ENCODE results near the gene RAD51B.

GRCh38 chr14:68662392-68662791 is 842.8 kb downstream of the RAD51B start:
- no peak for TF ChIP-seq ZNF585B (tag by site-specific recombination; IDR thresholded peaks at IDR 0.05)
- TF ChIP-seq, protein P1, sequence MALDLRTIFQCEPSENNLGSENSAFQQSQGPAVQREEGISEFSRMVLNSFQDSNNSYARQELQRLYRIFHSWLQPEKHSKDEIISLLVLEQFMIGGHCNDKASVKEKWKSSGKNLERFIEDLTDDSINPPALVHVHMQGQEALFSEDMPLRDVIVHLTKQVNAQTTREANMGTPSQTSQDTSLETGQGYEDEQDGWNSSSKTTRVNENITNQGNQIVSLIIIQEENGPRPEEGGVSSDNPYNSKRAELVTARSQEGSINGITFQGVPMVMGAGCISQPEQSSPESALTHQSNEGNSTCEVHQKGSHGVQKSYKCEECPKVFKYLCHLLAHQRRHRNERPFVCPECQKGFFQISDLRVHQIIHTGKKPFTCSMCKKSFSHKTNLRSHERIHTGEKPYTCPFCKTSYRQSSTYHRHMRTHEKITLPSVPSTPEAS (tag by site-specific recombination; IDR thresholded peaks at IDR 0.05): no peak
- TF ChIP-seq GLI4 (tag by site-specific recombination; IDR thresholded peaks at IDR 0.05): no peak
- no peak for TF ChIP-seq CTCF (tag by site-specific recombination; IDR thresholded peaks at IDR 0.05)
- no peak for TF ChIP-seq ZNF175 (tag by site-specific recombination; IDR thresholded peaks at IDR 0.05)
- TF ChIP-seq ZNF274 (IDR thresholded peaks at IDR 0.05; ENCODE audit: low read length): no peak
- TF ChIP-seq ZNF274 (tag by site-specific recombination; IDR thresholded peaks at IDR 0.05; ENCODE audit: borderline replicate concordance): no peak
- TF ChIP-seq, protein P2, sequence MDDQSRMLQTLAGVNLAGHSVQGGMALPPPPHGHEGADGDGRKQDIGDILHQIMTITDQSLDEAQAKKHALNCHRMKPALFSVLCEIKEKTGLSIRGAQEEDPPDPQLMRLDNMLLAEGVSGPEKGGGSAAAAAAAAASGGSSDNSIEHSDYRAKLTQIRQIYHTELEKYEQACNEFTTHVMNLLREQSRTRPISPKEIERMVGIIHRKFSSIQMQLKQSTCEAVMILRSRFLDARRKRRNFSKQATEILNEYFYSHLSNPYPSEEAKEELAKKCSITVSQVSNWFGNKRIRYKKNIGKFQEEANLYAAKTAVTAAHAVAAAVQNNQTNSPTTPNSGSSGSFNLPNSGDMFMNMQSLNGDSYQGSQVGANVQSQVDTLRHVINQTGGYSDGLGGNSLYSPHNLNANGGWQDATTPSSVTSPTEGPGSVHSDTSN (CRISPR knock-in tag; IDR thresholded peaks at IDR 0.05): no peak
- no peak for TF ChIP-seq PRDM1 (tag by site-specific recombination; IDR thresholded peaks at IDR 0.05)
- TF ChIP-seq, protein P3, sequence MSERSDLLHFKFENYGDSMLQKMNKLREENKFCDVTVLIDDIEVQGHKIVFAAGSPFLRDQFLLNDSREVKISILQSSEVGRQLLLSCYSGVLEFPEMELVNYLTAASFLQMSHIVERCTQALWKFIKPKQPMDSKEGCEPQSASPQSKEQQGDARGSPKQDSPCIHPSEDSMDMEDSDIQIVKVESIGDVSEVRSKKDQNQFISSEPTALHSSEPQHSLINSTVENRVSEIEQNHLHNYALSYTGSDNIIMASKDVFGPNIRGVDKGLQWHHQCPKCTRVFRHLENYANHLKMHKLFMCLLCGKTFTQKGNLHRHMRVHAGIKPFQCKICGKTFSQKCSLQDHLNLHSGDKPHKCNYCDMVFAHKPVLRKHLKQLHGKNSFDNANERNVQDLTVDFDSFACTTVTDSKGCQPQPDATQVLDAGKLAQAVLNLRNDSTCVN (tag by site-specific recombination; optimal IDR thresholded peaks at IDR 0.05): no peak

All from HEK293 (cell line).